Measurements from ENCODE around the gene ATF1.

DNA sequence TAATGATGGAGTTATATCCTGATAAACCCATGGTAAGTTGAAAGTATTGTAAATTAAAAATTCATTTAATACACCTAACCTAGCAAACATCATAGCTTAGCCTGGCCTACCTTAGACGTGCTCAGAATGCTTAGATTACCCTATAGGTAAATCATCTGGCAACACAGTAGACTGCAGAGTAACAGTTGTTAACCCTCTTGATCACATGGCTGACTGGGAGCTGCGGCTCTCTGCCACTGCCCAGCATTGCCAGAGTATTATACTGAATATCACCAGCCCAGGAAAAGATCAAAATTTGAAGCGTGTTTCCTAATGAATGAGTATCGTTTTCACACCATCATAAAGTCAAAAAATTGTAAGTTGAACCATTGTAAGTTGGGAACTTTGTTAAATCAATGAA is 61.0 kb downstream of the ATF1 start:
- TF ChIP-seq, protein P1, sequence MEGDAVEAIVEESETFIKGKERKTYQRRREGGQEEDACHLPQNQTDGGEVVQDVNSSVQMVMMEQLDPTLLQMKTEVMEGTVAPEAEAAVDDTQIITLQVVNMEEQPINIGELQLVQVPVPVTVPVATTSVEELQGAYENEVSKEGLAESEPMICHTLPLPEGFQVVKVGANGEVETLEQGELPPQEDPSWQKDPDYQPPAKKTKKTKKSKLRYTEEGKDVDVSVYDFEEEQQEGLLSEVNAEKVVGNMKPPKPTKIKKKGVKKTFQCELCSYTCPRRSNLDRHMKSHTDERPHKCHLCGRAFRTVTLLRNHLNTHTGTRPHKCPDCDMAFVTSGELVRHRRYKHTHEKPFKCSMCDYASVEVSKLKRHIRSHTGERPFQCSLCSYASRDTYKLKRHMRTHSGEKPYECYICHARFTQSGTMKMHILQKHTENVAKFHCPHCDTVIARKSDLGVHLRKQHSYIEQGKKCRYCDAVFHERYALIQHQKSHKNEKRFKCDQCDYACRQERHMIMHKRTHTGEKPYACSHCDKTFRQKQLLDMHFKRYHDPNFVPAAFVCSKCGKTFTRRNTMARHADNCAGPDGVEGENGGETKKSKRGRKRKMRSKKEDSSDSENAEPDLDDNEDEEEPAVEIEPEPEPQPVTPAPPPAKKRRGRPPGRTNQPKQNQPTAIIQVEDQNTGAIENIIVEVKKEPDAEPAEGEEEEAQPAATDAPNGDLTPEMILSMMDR (IDR thresholded peaks at IDR 0.05), result no peak
- TF ChIP-seq POLR2A (IDR thresholded peaks at IDR 0.05), result no peak
- TF ChIP-seq EP300 (IDR thresholded peaks at IDR 0.05), result no peak
